BJ (cell line): ENCODE data around the gene AKAP6. TPM values are rescaled to one million over a fixed set of nuclear protein-coding genes. Genes with fewer than 3 reads are reported as not detected.

Experiments used
- CTCF ChIA-PET: fragments of 350-600 bp; formaldehyde crosslinking; extraction: SDS; loops from one replicate; lab custom pipeline; 2021; ENCODE audit warnings: antibody characterized with exemption, inconsistent platforms; lab: Yijun Ruan, JAX
- POLR2A ChIA-PET: fragments of 300-600 bp; sonication (Branson Sonifier 250); formaldehyde crosslinking; extraction: SDS; loops from one replicate; lab custom pipeline; 2021; ENCODE audit warnings: antibody characterized with exemption; lab: Charles Lee
- DNase-seq: peaks from one replicate; pipeline ENCODE4 v3.0.0-alpha.2; 2011; ENCODE audit warnings: low read depth
- H3K27me3 ChIP-seq: 2 replicates; pipeline ENCODE4 v1.6.0; 2011; ENCODE audit warnings: low read length; ENCODE audit not compliant: control insufficient read depth, insufficient read depth
- H3K36me3 ChIP-seq: 2 replicates; pipeline ENCODE4 v1.5.1; 2011; ENCODE audit warnings: low read length; ENCODE audit not compliant: control insufficient read depth, insufficient read depth
- H3K4me3 ChIP-seq: 2 replicates; pipeline ENCODE4 v1.5.1; 2011; ENCODE audit warnings: low read depth, mild to moderate bottlenecking, control low read depth, low read length
- CTCF ChIP-seq: IDR thresholded peaks from 2 replicates; pipeline ENCODE4 v1.5.1; 2011; ENCODE audit warnings: low read depth, mild to moderate bottlenecking, control low read depth, inconsistent platforms, low read length, moderate library complexity; ENCODE audit not compliant: insufficient read depth
- polyA plus RNA-seq: library from polyadenylated mRNA; depleted of rRNA; stranded (reverse); fragments of >200 nt; gene quantifications from 2 replicates; pipeline ENCODE4 v1.2.3, GENCODE V29; 2011

The AKAP6 gene
- polyA plus RNA-seq, 1 experiment, result 18.5 TPM

- TF ChIP-seq CTCF, result no peak
- H3K4me3 ChIP-seq, result no peak overlapping the region
- no peaks in the 10 kb centered on the region for H3K36me3 ChIP-seq
- DNase-seq, result no peak
- ChIA-PET CTCF (no interaction called here), POLR2A (interaction anchor here (0.7 kb wide), 1 partner anchor 10 kb away, joined by 4 read pairs; no protein-coding TSS in a partner anchor)
- H3K27me3 ChIP-seq, result no peaks in the 10 kb centered on the region
These were observed 289.9 kb downstream of the AKAP6 start for GRCh38 chr14:32618991-32619390.

- H3K36me3 ChIP-seq, result no peaks in the 10 kb centered on the region
- no peak overlapping the region for H3K4me3 ChIP-seq
- no peak for DNase-seq
- CTCF ChIA-PET, result no interaction called here
- POLR2A ChIA-PET, result no interaction called here
- H3K27me3 ChIP-seq, result no peaks in the 10 kb centered on the region
- no peak for TF ChIP-seq CTCF
These were observed 291.2 kb downstream of the AKAP6 start for GRCh38 chr14:32620303-32620702.

- ChIA-PET CTCF (no interaction called here), POLR2A (no interaction called here)
- DNase-seq, result no peak
- no peaks in the 10 kb centered on the region for H3K27me3 ChIP-seq
- H3K4me3 ChIP-seq, result no peak overlapping the region
- no peaks in the 10 kb centered on the region for H3K36me3 ChIP-seq
- no peak for TF ChIP-seq CTCF
These were observed 291.6 kb downstream of the AKAP6 start for GRCh38 chr14:32620724-32621123.

- Histone ChIP-seq H3K36me3 (no peaks in the 10 kb centered on the region), H3K27me3 (no peaks in the 10 kb centered on the region), H3K4me3 (no peak overlapping the region)
- POLR2A ChIA-PET, result interaction anchor here (0.5 kb wide), 1 partner anchor 31 kb away, joined by 9 read pairs; no protein-coding TSS in a partner anchor
- CTCF ChIA-PET, result interaction anchor here (0.9 kb wide), 1 partner anchor 10 kb away, joined by 3 read pairs; no protein-coding TSS in a partner anchor
- no peak for TF ChIP-seq CTCF
- DNase-seq, result no peak
These were observed 292.5 kb downstream of the AKAP6 start for GRCh38 chr14:32621585-32621984.

- ChIA-PET CTCF (interaction anchor here (0.9 to 1.0 kb wide), 2 partner anchors 10 to 11 kb away, joined by 3 read pairs; no protein-coding TSS in a partner anchor), POLR2A (no interaction called here)
- DNase-seq, result no peak
- no peak overlapping the region for H3K4me3 ChIP-seq
- H3K27me3 ChIP-seq, result no peaks in the 10 kb centered on the region
- no peak for TF ChIP-seq CTCF
- no peaks in the 10 kb centered on the region for H3K36me3 ChIP-seq
These were observed 293.6 kb downstream of the AKAP6 start for GRCh38 chr14:32622742-32623141.
